GM21423 (cell line): ENCODE results near the gene TECPR2.
"Not testable (repeated sequence)": the region's sequence is repeated elsewhere in the genome, so short reads cannot be mapped to it uniquely, and the experiment has no call there.

Source experiments
- ATAC-seq: cut with Tn5 transposase; IDR thresholded peaks from one replicate; pipeline ENCODE4 v1.9.1; 2021; ENCODE audit warnings: mild to moderate bottlenecking, moderate library complexity; ENCODE audit not compliant: unreplicated experiment

TECPR2 gene

DNA sequence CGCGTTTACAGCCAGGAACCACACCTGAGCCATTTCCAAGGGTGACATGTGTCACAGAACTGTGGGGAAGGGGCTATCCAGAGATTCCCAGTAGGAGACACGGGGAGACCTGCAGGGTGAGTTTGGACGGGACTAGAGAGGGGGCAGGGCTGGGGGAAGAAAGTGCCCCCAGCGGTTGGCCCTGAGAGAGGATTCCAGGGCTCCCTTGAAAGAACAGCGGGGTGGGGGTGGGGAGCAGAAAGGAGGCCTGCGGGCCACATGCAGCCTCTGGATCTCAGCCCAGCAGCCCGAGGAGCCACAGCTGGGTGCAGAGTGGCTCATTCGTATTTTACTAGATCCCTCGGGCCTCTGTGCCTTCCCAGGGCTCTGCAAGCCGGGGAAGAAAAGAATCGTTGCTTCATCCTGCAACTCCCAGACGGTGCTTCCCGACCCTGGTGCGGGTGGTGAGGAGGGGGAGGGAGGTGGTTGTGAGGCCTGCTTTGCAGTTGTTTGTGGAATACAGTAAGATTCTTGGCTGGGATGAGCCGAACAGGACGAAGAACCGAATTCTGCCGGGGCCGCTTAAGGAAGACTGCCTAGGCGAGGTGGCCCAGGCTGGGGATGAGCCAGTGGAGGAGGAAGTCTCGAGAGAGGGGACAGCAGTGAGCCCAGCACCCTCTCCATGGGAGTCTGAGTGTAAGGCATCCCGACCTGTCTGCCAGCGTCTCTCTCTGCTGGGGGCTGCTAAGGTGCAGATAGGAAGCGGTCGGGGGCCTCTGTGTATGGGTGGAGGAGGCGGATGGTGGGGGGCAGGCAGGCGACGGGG is 182.9 kb downstream of the TECPR2 start:
- ATAC-seq = no peak

GRCh38 chr14:102548616-102549240 is 186.0 kb downstream of the TECPR2 start:
- no peak for ATAC-seq

DNA sequence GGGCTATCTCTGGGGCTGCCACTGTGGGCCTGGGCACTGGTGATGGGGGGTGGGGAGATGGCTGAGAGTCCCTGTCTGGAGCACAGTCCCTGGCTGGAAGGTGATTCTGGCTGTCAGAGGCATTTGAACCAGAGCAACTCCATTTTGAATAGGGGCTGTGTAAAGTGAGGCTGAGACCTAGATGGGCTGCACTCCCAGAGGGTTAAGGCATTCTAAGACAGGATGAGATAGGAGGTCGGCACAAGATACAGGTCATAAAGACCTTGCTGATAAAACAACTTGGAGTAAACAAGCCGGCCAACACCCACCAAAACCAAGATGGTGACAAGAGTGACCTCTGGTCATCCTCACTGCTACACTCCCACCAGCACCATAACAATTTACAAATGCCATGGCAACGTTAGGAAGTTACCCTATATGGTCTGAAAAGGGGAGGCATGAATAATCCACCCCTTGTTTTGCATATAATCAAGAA is 188.2 kb downstream of the TECPR2 start:
- not testable (repeated sequence) for ATAC-seq
